CD4-positive, alpha-beta T cell treated with Interleukin-17A for 1 hour (primary cell): ENCODE measurements around the gene DDAH2.
A peak's percentile ranks its signal among the peaks of the same experiment; 100 is the strongest.

Source experiments
- DNase-seq: peaks from one replicate; pipeline ENCODE4 v3.0.0-alpha.2; 2020

Gene DDAH2

DNA sequence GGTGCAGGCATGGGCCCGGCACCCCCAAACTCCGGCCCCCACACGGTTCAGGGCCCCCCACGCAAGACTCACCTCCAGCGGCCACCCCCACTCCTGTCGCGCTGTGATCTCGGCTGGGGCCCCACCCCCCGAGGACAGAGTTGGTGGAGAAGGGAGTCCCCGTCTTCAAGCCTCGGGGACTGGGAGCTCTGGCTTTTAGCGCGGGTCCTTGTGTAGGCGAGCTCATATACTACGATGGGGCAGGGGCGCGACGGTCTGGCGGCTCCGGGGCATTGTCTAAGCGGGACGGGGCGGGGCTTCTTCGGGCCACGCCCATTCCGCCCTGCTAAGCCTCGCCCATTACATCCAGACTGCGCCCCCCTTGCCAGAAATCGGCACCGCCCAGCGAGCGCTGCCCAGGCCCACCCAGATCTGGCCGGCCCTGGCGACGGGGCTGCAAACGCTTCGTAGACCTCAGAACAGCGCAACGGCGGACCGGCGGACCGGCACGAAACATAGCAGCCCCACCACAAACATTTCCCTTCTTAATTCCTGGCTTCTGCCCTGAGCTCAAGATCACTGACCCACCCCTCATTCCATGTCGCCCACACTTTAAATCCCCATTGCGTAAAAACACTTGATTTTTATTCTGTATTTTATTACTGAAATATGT is 1.0 kb upstream of the DDAH2 start:
- peak; percentile 77 for DNase-seq

DNA sequence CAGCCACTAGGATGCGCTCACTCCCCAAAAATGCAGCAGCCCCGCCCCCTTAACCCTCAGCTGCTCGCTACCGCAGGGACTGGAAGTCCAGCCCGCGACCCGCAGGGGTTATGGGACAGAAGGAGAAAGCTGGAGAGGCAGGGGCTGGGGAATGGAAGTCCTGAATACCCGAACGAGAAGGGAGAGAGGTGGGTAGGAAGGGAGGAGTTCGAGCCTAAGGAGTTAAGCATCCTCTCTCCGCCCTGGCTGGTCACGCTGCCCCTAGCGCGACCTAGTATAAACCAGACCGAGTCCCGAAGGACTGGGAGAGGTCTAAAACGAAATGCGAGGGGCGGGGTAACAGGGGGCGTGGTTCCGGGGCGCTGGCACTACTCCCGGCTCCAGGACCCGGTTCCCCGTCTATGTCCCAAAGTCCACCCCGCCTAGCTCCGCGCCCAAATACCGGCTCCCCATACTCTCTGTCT is 448 bp upstream of the DDAH2 start:
- peak; percentile 85 for DNase-seq

DNA sequence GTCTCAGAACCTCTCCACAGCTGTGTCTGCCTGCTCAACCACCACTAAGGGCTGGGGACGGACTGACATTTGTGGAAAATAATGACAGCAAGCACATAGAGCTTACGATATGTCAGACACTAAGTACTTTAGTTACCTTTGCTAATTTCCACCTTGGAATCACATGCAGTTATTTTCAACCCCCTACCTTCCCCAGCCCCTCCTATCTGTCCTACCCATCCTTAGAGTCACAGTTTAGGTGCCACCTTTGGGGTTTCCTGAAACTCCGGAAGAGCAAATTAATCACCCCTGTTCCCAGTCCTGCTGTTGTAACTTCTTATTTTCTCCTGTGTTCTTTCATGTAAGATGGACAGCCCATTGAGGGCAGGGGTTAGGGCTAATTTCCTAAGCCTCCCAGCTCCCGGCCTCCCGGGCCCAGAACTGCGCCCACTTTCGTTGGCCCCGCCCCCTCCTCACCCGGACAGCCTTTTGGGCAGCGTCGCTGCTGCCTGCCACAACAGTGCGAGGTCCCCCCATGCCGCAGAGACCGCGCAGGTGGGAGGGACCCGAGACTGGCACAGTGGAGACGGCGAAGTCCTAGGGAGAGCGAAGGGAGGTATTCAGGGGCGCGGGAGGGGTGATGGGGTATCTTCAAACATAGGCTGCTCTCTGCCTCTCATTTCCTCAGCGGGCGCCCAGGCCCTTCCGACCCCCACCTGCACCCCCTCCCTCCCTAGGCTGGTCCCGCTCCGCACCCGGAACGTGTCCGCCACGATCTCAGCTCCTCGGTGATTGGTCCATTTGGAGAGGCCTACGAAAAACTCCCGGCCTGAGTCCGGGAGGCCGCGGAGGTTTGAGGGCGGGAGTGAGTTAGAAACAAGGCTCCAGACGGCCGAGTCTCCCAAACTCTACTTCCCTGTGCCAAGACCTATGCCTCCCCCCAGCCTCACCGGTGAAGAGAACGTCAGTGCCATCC is 1.1 kb downstream of the DDAH2 start:
- DNase-seq: peak; percentile 28

DNA sequence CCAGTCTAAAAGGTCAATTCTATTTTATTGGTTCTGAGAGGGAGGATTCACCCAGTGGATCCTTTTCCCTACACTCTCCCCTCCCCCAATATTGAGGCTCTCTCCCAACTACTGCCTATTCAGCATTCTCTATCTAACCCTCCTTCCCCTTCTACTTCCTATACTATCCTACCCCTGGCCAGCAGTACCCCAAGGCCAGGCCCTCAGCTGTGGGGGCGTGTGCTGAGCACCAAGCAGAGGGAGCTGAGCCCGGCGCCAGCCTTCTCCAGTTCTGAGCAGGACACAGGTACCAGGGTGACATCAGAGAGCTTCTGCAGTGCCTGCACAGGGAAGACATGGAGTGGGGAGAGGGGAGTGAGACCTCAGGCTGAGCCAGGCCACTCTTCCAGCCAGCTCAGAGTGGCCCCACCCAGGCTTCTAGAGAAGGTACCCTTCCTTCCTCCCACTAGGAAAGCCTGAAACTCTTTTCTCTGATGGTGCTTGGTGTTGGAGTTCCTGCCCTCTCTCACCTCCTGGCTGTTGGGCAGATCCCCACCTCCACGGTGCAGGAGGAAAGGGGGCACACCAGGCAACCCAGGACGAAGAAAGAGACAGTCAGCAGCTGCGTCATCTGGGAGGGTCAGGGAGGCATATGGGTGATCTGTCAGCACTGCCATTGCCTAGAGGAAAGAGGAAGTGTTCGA is 1.9 kb downstream of the DDAH2 start:
- no peak for DNase-seq

DNA sequence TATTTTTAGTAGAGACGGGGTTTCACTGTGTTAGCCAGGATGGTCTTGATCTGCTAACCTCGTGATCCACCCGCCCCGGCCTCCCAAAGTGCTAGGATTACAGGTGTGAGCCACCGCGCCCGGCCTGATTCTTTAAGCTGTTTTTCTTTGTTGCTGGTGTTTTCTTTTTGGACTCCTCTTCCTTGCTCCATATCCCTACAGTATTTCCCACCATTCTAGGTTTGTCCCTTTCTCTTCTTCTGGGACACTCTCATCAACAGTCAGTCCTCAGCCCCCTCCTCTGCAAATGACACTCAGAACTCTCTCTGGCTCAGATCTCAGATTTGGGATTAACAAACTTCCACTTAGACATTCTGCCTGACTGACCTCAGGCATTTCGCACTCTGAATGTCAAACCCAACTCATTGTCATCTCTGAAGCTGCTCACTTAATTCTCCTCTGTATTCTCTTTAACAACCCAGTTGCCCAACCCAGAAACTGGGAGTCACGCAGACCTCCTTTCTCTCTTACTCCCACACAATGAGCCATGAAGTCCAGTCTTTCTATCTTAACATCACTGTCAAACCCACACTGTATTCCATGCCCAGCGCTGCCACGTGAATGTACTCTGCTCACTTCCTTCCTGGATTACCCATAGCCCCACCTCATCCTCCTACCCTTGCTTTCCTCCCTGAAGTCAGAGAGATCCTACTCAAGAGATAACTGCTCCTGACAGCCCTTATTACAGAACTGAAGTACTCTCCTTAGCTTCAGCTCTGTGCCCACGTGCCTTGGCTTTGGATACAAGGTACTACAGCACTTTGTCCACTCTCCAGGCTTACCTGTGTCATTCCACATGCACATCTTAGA is 3.4 kb downstream of the DDAH2 start:
- no peak for DNase-seq

DNA sequence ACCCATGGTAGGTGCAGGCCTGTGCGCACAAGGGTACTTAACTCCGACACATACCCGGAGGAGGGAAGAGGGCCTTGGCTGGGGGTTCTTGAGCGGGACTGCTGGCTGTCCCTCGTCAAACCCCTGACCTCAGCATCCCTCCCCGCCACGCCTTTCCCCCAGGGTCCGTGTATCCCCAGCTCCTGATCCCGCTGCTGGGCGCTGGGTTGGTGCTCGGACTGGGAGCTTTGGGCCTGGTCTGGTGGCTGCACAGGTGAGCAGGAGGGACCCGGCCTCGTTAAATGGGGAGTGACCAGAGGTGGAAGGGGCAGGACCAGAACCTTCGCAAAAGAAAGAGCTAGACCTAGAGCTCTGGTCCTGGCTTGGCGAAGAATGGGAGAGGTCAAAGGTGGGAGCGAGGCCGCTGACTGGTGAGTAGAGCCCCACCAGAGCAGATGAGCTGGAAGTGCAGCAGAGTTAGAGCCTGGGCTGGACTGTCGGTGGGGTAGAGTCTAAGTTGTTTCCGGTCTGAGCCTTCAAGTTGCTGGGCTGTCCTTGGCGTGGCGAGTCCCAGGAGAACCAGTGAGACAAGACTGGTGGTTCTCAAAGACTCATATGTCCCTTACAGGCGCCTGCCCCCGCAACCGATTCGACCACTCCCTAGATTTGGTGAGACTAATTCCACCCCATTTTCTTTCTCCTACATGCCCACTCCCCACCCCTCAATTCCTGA is 5.0 kb downstream of the DDAH2 start:
- DNase-seq: no peak

DNA sequence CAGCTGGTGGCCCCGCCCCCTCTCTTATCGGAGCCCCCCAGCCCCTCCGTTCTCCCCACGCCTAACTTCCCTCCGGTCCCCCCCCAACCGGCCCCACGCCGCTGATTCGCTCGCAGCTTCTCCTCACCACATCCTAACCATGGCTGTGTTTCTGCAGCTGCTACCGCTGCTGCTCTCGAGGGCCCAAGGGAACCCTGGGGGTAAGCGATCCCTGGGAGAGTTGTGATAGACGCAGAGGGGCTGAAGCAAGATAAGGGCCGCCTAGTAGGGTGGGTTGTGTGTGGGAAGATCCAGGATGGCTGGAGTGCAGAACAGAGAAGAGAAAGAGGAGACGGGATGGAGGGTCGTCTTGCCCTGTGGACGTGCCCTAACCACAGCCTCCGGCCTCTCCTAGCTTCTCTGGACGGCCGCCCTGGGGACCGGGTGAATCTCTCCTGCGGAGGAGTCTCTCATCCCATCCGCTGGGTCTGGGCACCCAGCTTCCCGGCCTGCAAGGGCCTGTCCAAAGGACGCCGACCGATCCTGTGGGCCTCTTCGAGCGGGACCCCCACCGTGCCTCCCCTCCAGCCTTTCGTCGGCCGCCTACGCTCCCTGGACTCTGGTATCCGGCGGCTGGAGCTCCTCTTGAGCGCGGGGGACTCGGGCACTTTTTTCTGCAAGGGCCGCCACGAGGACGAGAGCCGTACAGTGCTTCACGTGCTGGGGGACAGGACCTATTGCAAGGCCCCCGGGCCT is 5.7 kb downstream of the DDAH2 start, which contains the start of gene MPIG6B:
MPIG6B (plus strand) TSS at position 129 of the 735 bp plus-strand sequence; CDS start at position 140, 11 bp downstream.
- no peak for DNase-seq

DNA sequence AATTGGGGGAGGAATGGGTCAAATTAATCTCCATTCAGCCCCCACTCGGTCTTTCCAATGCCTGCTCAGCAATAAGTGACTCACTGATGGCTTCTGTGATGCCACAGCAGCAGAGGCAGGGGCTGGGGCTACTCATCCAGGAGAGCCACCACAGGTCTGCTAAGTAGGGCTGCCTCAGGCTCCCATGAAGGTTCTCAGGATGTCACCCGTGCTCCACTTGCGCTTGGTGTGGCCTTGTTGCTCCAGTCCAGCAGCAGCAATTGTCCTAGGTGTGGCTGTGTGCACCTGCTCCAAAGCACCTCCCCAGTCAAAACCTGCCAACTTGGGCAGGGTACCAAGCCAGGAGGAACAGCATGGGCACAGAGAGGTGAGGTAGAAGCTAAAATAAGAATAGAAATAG is 6.9 kb downstream of the DDAH2 start:
- no peak for DNase-seq

DNA sequence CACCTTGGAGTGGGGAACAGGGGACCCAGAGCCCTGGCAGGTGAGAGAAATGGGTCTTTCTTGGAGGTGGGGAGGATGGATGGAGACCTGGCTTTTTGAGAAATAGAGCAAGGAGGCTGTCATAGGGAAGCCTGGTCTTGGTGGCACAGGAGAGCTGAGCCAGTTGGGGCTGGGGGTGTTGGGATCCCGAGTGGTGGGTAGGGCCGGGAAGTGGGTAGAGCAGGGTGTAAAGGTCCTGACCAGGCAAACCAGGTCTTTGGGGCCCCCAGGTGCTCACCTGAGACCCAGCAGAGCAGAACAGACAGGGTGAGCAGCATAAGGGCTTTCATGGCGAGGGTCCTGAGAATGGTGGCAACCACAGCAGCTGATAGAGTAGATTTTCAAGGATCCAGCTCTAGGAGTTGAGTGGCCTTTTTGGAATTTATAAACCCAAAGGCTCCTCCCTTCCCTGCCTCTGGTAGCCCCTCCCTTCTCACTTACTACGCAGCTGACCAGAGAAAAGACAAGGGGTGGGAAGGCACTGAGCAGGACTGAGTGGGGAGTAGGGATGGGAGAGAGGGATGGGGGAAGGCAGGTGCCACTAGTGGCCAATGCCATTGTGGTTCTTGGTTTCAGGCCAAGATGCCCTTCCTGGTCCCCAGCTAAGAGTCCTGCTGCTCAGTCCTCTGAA is 7.6 kb downstream of the DDAH2 start, which contains the start of gene LY6G6C:
LY6G6C (minus strand) TSS at position 396 of the 670 bp plus-strand sequence; CDS start at position 329, 67 bp downstream.
- DNase-seq: no peak

DNA sequence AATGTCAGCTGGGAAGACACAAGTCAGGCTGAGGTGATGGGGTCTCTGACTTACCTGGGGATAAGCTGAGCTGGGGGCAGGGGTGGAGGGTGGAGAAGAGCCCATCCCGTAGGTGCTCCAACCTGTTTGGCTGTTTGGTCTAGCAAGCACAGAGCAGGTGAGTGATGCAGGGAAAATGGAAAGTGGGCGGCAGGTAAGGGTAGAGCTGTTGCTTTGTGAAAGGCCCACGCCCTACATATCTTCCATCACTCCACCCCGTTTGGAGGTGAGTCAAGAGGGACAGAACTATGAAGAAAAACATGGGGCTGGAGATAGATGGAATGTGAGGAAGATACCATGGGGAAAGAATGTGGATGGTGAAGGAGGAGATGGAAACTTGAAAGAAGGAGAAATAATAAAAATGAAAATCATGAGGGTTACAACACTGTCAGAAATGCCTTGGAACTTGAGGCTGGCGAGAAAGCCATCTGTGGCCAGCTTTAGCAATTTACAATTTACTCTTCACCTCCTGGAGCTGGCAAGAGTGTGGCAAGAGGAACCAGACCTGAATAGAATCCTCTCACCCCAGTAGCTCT is 8.8 kb downstream of the DDAH2 start:
- no peak for DNase-seq

DNA sequence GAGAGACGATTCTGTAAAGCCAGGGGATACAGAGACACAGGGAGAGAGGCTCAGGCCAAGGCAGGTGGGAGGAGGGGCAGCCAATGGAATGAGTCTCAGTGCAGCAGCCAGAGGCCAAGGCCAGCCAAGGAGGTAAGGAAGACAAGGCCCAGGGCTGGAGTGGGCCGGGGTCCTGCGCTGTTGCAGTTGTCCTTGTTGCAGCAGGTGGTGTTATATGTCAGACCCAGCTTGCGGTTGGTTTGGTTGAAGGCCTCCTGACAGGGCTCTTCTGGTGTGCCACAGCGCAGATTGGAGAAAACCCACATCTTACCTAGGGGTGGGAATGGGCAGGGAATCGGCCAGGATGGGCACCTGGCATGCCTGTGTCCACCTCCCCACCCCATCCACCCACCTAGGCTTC is 10.1 kb downstream of the DDAH2 start:
- no peak for DNase-seq

DNA sequence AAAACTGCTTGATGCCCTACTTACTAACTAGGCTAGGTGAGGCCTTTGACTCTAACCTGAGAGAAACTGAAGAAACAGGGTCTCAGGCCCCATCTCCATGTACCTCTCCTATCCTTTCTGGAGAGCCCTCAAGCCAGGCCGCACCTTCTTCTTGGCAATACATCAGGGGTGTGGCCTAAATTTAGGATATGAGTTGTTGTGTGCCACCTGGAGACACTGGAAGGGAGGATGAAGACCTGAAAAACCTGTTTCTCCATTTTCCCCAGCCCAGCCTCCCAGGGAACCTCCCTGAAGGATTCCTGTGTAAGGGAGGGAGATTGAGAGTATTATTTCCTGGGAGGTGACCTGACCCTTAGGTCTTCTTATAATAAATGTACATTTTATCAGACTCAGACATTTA is 10.8 kb downstream of the DDAH2 start:
- no peak for DNase-seq

DNA sequence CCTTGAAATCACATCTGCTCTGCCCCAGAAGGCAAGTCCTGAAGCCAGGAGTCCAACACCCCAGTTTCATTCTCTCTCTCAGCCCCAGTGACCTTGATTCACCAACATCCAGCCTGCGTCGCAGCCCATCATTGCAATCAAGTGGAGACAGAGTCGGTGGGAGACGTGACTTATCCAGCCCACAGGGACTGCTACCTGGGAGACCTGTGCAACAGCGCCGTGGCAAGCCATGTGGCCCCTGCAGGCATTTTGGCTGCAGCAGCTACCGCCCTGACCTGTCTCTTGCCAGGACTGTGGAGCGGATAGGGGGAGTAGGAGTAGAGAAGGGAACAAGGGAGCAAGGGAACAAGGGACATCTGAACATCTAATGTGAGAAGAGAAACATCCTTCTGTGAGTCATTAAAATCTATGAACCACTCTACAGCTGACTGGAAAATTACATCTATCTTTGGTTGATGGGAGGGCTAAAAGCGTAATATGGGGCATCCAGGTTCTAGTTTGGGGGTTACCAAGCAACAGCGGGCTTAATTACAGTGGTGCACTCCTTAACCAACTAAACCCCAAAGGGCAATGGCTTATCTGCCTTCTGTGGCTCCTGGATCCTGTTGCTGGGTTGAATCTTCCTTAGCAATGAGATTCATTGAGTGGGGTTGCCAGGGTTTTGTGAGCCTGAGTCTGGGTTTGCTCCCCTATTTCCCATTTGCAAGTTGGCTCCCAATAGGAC is 11.4 kb downstream of the DDAH2 start:
- DNase-seq: no peak

DNA sequence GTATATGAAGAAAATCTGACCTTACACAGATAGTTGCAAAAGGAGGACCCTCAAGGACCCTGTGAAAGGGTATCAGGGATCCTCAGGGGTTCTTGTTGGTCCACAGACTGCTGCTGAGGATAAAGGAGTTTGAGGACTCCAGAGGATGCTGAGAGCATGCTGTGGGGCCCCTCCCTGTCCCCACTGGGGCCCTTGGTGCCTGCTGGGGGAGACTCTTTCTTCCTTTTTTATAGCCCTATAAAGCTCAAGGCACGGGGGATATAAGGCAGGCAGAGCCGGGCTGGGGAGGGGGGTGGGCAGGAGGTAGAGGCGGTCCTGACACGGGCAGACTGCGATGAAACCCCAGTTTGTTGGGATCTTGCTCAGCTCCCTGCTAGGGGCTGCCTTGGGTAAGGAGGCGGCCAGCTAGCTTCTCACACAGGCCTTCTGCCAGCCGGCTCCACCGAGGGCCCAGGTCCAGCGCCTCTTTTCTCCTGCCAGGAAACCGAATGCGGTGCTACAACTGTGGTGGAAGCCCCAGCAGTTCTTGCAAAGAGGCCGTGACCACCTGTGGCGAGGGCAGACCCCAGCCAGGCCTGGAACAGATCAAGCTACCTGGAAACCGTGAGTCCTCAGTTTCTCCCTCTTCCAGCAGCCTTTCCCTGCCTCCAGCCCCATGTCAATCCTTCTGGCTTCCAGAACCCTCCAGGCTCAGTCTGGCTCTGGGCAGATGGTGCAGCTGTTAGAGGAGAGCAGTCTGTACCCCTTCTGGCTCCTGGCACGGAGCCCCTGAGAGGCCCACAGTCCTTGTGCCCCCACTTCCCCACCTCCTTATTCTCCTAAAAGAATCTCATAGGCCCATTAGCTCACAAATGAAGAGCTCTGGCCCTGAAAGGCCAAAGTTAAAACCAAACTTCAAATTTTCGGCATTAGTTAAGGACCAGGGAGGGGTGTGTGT is 13.8 kb downstream of the DDAH2 start, which contains the start of gene LY6G6D:
LY6G6D (plus strand) TSS at position 327 of the 937 bp plus-strand sequence; CDS start at position 335, 8 bp downstream.
- no peak for DNase-seq

DNA sequence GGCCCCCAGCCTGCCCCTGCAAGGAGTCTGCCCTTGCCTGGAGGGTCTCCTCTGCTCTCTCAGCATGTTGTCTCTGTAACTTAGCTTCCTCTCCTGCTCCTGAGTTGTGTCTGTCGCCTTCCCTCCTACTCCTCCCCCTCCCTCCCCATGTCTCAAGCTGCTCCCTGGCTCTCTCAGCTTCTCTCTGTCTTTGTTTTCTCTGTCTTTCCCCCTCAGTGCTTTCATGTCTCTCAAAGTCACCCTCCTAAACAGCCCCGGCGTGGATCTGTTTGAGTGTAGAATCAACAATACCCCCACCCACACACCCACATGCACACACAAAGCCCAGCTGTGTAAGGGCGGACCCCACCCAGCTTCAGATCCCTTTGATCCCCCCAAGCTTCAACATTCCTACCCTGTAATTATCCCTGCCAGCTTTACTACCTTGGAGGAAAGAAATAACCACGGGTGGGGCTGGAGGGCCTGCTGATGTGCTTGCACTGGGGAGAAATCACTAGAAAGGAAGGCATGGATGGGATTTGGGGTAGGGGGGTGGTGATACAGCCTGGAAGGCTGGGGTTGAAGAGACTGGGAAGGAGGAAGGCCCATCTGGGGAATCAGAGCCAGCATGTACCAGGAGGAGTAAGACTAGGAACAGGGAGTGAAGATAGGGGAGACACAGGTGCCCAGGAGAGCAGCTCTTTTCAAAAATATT is 15.0 kb downstream of the DDAH2 start:
- no peak for DNase-seq

DNA sequence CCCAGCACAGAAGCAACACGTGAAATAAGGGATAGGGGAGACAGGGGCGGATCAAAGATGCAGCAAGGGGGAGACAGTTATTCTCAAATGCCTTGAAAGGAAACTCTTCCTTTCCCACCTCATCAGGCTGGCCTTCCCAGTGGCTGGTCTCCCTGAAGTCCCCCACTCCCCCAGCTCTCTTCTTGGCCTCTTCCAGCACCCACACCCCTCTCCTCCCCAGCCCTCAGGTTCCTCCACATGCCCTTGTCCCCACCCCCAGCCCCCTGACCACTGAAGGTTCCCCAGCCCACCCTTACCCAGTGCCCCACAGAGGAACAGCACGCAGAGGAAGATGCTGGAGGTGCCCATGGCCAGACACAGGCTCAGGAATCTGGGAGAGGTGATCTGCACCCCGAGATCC is 15.6 kb downstream of the DDAH2 start:
- no peak for DNase-seq

DNA sequence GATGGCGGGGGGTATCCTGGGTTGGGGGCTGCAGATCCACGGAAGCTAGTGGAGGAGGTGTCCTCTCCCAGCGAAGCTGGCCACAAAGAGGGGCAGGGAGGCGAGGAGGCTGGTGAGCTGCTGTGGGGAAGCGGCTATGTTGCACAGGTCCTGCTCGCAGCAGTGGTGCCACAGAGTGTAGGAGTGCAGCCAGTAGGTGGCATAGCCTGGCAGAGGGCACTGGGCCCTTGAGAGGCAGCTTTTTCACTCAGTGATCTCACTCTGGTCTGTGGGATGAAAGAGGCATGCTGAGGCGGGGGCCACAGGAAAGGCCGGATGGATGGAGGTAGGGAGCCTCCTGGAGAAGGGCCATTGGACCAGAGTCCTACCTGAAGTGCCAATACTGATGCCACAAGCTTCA is 16.8 kb downstream of the DDAH2 start:
- peak; percentile 32 for DNase-seq
